ENCODE data around the gene LTF. TPM values are rescaled to one million over a fixed set of nuclear protein-coding genes. Genes with fewer than 3 reads are reported as not detected.

The LTF gene
- total and polyA plus RNA-seq, 2 of the 13 experiments (the other 11 are each of a cell fraction or from before 2014, with no cell fraction given), result not detected

DNA sequence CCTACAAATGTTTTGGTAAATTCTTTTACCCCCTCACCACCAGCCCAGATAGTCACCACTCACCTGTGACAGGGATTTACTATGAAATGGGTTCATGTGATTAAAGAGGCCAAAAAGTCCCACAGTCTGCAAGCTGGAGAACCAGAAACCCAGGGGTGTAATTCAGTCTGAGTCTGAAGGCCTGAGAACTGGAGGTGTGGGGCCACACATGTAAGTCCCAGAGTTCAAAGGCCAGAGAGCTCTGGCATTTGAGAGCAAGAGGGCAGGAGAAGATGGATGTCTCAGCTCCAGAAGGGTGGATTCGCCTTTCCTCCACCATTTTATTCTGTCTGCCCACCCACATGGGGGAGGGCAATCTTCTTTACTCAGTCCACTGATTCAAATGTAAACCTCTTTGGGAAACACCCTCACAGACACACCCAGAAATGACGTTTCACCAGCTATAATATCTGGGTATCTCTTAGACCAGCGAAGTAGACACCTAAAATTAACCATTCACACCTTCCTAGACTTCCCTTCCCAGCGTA is 45.0 kb upstream of the LTF start:
- Histone ChIP-seq H3K9me3 (ENCODE audit: low read length) (no peaks in the 10 kb centered on the region), H3K4me2 (ENCODE audit: low read depth, low read length) (no peak overlapping the region), H4K20me1 (ENCODE audit: insufficient read depth, low read length) (no peaks in the 10 kb centered on the region), H3K27me3 (ENCODE audit: control insufficient read depth in 1 of 2, insufficient read depth in 2 of 2, low read length in 2 of 2) (peaks cover 0 to 2% of the 10 kb centered on the region in 2 experiments; a peak in 2 of 5 replicates), H2AFZ (ENCODE audit: low read length) (no peak overlapping the region), H3K27ac (ENCODE audit: extremely low read length, insufficient read depth, low read length) (no peak overlapping the region), H3K4me1 (ENCODE audit: insufficient read depth, low read length) (no peaks in the 10 kb centered on the region), H3K36me3 (replicated peaks in 1 of 2; ENCODE audit: control insufficient read depth in 1 of 2, insufficient read depth in 2 of 2, low read length in 2 of 2) (no peaks in the 10 kb centered on the region), H3K9ac (ENCODE audit: insufficient read depth, low read depth, low read length) (no peak overlapping the region), H3K79me2 (ENCODE audit: insufficient read depth, low read length) (no peaks in the 10 kb centered on the region), H3K4me3 (replicated peaks in 1 of 3; ENCODE audit: insufficient read depth in 1 of 3, low read depth in 2 of 3, low read length in 3 of 3) (no peak overlapping the region)
- no peak for DNase-seq (ENCODE audit: low spot score)
- 22% methylated on average over 4 of the region's 4 CpGs for WGBS (ENCODE audit: low lambda C conversion rate)
- no peak for ATAC-seq
- ChIA-PET CTCF (ENCODE audit: low intra/inter-chr PET ratio, low total read pairs) (no interaction called here), POLR2A (no interaction called here)
- no TSS peak for BruUV-seq (replicated peaks)
- FAIRE-seq, result no peak
- in situ Hi-C loops (cut with HindIII; ENCODE audit: extremely low pct_ligation_motif_present, low pct_unique_long_range_greater_than_20kb) (no loop called here), intact Hi-C loops (cut with micrococcal nuclease; ENCODE audit: unreplicated experiment) (no loop called here)
- TF ChIP-seq ZBTB4 (CRISPR knock-in tag; IDR thresholded peaks at IDR 0.05; ENCODE audit: borderline replicate concordance) (no peak), WIZ (CRISPR knock-in tag; IDR thresholded peaks at IDR 0.05) (no peak), TBP (CRISPR knock-in tag; IDR thresholded peaks at IDR 0.05) (no peak), PAF1 (CRISPR knock-in tag; IDR thresholded peaks at IDR 0.05) (no peak), KAT8 (CRISPR knock-in tag; IDR thresholded peaks at IDR 0.05) (no peak), NR2C2 (CRISPR knock-in tag; IDR thresholded peaks at IDR 0.05; ENCODE audit: borderline replicate concordance) (no peak), NFE2 (CRISPR knock-in tag; IDR thresholded peaks at IDR 0.05) (no peak), ZSCAN29 (CRISPR knock-in tag; conservative IDR thresholded peaks at IDR 0.05) (no peak), CCDC6 (CRISPR knock-in tag; IDR thresholded peaks at IDR 0.05) (no peak), ZNF501 (CRISPR knock-in tag; IDR thresholded peaks at IDR 0.05) (no peak), ZC3H13 (CRISPR knock-in tag; IDR thresholded peaks at IDR 0.05) (no peak), PREB (CRISPR knock-in tag; IDR thresholded peaks at IDR 0.05) (no peak)
- TF ChIP-seq, protein P1, sequence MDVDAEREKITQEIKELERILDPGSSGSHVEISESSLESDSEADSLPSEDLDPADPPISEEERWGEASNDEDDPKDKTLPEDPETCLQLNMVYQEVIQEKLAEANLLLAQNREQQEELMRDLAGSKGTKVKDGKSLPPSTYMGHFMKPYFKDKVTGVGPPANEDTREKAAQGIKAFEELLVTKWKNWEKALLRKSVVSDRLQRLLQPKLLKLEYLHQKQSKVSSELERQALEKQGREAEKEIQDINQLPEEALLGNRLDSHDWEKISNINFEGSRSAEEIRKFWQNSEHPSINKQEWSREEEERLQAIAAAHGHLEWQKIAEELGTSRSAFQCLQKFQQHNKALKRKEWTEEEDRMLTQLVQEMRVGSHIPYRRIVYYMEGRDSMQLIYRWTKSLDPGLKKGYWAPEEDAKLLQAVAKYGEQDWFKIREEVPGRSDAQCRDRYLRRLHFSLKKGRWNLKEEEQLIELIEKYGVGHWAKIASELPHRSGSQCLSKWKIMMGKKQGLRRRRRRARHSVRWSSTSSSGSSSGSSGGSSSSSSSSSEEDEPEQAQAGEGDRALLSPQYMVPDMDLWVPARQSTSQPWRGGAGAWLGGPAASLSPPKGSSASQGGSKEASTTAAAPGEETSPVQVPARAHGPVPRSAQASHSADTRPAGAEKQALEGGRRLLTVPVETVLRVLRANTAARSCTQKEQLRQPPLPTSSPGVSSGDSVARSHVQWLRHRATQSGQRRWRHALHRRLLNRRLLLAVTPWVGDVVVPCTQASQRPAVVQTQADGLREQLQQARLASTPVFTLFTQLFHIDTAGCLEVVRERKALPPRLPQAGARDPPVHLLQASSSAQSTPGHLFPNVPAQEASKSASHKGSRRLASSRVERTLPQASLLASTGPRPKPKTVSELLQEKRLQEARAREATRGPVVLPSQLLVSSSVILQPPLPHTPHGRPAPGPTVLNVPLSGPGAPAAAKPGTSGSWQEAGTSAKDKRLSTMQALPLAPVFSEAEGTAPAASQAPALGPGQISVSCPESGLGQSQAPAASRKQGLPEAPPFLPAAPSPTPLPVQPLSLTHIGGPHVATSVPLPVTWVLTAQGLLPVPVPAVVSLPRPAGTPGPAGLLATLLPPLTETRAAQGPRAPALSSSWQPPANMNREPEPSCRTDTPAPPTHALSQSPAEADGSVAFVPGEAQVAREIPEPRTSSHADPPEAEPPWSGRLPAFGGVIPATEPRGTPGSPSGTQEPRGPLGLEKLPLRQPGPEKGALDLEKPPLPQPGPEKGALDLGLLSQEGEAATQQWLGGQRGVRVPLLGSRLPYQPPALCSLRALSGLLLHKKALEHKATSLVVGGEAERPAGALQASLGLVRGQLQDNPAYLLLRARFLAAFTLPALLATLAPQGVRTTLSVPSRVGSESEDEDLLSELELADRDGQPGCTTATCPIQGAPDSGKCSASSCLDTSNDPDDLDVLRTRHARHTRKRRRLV (CRISPR knock-in tag; IDR thresholded peaks at IDR 0.05), result no peak
- TF ChIP-seq, protein P2, sequence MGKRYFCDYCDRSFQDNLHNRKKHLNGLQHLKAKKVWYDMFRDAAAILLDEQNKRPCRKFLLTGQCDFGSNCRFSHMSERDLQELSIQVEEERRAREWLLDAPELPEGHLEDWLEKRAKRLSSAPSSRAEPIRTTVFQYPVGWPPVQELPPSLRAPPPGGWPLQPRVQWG (CRISPR knock-in tag; IDR thresholded peaks at IDR 0.05; ENCODE audit: borderline replicate concordance, low read depth), result no peak

All from HepG2 (cell line).